ENCODE results near the gene RFX4. TPM values are rescaled to one million over a fixed set of nuclear protein-coding genes. Genes with fewer than 3 reads are reported as not detected.
A peak's percentile ranks its signal among the peaks of the same experiment; 100 is the strongest.

The RFX4 gene
- total and polyA plus RNA-seq, 2 of the 13 experiments (the other 11 are each of a cell fraction or from before 2014, with no cell fraction given): not detected

DNA sequence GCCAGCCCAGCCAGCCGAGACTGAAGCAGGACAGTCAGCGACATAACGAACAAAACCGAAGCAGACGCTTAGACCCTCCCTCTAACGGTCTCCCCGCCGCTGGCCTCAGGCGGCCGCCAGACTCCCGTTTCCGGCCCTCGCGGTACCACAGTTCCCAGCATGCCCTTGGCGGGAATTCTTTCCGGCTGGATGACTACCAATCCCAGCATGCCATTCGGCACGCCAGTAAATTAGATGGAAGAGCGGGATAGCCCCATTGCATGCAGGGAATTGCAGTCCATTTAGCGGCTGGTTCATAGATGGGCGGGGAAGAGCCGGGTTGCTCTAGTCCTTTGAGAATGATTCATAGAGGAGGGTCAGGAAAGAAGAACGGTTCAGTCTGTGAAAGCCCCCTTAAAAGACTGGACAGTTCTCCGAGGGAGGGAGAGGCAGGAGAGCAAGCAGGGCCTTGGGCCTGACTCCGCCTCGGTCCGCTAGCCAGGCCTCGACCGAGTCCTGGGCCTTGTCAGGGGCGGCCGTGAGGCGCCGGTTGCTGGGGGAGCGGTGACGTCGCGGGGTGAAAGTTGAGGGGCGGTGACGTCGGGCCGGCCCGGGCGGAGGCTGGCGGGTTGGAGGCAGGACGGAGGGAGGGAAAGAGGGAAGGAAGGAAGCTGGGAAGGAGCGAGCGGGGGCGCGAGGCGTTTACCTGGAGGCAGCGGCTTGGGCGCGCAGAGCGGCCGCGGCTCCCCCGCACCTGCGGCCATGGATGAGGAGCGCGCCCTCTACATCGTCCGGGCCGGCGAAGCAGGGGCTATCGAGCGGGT is 191.4 kb downstream of the RFX4 start, which contains the start of gene RIC8B (continued):
- TF ChIP-seq DR1 (CRISPR knock-in tag; IDR thresholded peaks at IDR 0.05) (peak; percentile 45; the same call in 1 of the 2 replicates), PHF8 (CRISPR knock-in tag; IDR thresholded peaks at IDR 0.05) (peak; percentile 97), ZNF24 (IDR thresholded peaks at IDR 0.05) (no peak), HDAC1 (CRISPR knock-in tag; IDR thresholded peaks at IDR 0.05) (no peak; the same call in 1 of the 2 replicates), ATF7 (IDR thresholded peaks at IDR 0.05) (peak; percentile 42; the same call in 1 of the 2 replicates), ATF7 (CRISPR knock-in tag; IDR thresholded peaks at IDR 0.05) (no peak), ZMYM4 (CRISPR knock-in tag; IDR thresholded peaks at IDR 0.05) (peak; percentile 73; the same call in 1 of the 2 replicates), ZNF17 (CRISPR knock-in tag; IDR thresholded peaks at IDR 0.05) (no peak), HDAC2 (CRISPR knock-in tag; IDR thresholded peaks at IDR 0.05) (peak; percentile 36; the same call in 1 of the 2 replicates), FOXA3 (CRISPR knock-in tag; IDR thresholded peaks at IDR 0.05) (peak; percentile 24), RORA (CRISPR knock-in tag; IDR thresholded peaks at IDR 0.05) (no peak), REPIN1 (CRISPR knock-in tag; IDR thresholded peaks at IDR 0.05; ENCODE audit: borderline replicate concordance, low read depth) (peak; percentile 60), CC2D1A (CRISPR knock-in tag; IDR thresholded peaks at IDR 0.05) (no peak)
- TF ChIP-seq, protein P1, sequence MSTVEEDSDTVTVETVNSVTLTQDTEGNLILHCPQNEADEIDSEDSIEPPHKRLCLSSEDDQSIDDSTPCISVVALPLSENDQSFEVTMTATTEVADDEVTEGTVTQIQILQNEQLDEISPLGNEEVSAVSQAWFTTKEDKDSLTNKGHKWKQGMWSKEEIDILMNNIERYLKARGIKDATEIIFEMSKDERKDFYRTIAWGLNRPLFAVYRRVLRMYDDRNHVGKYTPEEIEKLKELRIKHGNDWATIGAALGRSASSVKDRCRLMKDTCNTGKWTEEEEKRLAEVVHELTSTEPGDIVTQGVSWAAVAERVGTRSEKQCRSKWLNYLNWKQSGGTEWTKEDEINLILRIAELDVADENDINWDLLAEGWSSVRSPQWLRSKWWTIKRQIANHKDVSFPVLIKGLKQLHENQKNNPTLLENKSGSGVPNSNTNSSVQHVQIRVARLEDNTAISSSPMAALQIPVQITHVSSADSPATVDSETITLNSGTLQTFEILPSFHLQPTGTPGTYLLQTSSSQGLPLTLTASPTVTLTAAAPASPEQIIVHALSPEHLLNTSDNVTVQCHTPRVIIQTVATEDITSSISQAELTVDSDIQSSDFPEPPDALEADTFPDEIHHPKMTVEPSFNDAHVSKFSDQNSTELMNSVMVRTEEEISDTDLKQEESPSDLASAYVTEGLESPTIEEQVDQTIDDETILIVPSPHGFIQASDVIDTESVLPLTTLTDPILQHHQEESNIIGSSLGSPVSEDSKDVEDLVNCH (CRISPR knock-in tag; IDR thresholded peaks at IDR 0.05): no peak
- TF ChIP-seq, protein P2, sequence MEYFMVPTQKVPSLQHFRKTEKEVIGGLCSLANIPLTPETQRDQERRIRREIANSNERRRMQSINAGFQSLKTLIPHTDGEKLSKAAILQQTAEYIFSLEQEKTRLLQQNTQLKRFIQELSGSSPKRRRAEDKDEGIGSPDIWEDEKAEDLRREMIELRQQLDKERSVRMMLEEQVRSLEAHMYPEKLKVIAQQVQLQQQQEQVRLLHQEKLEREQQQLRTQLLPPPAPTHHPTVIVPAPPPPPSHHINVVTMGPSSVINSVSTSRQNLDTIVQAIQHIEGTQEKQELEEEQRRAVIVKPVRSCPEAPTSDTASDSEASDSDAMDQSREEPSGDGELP (IDR thresholded peaks at IDR 0.05; ENCODE audit: borderline replicate concordance, low read depth): 0 out of 2 replicates have a peak, but pooled peaks have one; percentile 10
- TF ChIP-seq, protein P3, sequence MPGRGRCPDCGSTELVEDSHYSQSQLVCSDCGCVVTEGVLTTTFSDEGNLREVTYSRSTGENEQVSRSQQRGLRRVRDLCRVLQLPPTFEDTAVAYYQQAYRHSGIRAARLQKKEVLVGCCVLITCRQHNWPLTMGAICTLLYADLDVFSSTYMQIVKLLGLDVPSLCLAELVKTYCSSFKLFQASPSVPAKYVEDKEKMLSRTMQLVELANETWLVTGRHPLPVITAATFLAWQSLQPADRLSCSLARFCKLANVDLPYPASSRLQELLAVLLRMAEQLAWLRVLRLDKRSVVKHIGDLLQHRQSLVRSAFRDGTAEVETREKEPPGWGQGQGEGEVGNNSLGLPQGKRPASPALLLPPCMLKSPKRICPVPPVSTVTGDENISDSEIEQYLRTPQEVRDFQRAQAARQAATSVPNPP (CRISPR knock-in tag; IDR thresholded peaks at IDR 0.05): no peak
- TF ChIP-seq, protein P4, sequence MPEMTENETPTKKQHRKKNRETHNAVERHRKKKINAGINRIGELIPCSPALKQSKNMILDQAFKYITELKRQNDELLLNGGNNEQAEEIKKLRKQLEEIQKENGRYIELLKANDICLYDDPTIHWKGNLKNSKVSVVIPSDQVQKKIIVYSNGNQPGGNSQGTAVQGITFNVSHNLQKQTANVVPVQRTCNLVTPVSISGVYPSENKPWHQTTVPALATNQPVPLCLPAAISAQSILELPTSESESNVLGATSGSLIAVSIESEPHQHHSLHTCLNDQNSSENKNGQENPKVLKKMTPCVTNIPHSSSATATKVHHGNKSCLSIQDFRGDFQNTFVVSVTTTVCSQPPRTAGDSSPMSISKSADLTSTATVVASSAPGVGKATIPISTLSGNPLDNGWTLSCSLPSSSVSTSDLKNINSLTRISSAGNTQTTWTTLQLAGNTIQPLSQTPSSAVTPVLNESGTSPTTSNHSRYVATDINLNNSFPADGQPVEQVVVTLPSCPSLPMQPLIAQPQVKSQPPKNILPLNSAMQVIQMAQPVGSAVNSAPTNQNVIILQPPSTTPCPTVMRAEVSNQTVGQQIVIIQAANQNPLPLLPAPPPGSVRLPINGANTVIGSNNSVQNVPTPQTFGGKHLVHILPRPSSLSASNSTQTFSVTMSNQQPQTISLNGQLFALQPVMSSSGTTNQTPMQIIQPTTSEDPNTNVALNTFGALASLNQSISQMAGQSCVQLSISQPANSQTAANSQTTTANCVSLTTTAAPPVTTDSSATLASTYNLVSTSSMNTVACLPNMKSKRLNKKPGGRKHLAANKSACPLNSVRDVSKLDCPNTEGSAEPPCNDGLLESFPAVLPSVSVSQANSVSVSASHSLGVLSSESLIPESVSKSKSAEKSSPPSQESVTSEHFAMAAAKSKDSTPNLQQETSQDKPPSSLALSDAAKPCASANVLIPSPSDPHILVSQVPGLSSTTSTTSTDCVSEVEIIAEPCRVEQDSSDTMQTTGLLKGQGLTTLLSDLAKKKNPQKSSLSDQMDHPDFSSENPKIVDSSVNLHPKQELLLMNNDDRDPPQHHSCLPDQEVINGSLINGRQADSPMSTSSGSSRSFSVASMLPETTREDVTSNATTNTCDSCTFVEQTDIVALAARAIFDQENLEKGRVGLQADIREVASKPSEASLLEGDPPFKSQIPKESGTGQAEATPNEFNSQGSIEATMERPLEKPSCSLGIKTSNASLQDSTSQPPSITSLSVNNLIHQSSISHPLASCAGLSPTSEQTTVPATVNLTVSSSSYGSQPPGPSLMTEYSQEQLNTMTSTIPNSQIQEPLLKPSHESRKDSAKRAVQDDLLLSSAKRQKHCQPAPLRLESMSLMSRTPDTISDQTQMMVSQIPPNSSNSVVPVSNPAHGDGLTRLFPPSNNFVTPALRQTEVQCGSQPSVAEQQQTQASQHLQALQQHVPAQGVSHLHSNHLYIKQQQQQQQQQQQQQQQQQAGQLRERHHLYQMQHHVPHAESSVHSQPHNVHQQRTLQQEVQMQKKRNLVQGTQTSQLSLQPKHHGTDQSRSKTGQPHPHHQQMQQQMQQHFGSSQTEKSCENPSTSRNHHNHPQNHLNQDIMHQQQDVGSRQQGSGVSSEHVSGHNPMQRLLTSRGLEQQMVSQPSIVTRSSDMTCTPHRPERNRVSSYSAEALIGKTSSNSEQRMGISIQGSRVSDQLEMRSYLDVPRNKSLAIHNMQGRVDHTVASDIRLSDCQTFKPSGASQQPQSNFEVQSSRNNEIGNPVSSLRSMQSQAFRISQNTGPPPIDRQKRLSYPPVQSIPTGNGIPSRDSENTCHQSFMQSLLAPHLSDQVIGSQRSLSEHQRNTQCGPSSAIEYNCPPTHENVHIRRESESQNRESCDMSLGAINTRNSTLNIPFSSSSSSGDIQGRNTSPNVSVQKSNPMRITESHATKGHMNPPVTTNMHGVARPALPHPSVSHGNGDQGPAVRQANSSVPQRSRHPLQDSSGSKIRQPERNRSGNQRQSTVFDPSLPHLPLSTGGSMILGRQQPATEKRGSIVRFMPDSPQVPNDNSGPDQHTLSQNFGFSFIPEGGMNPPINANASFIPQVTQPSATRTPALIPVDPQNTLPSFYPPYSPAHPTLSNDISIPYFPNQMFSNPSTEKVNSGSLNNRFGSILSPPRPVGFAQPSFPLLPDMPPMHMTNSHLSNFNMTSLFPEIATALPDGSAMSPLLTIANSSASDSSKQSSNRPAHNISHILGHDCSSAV (CRISPR knock-in tag; IDR thresholded peaks at IDR 0.05; ENCODE audit: borderline replicate concordance): no peak
